ENCODE measurements around the gene SPOP.

The SPOP gene

GRCh38 chr17:49610883-49611584, 66.9 kb downstream of the SPOP start:
- TF ChIP-seq CTCF (IDR thresholded peaks at IDR 0.05; ENCODE audit: control insufficient read depth, insufficient read depth, low read depth, low read length, missing control alignments), result no peak
- no peak for DNase-seq (ENCODE audit: low read depth)
- H3K4me3 ChIP-seq (ENCODE audit: control insufficient read depth, low read depth, low read length), result no peak overlapping the region

- no peak for TF ChIP-seq CTCF (IDR thresholded peaks at IDR 0.05; ENCODE audit: control insufficient read depth, insufficient read depth, low read depth, low read length, missing control alignments)
- no peak for DNase-seq (ENCODE audit: low read depth)
- no peak overlapping the region for H3K4me3 ChIP-seq (ENCODE audit: control insufficient read depth, low read depth, low read length)
Measured at GRCh38 chr17:49604314-49604869, 73.5 kb downstream of the SPOP start.

- TF ChIP-seq CTCF (IDR thresholded peaks at IDR 0.05; ENCODE audit: control insufficient read depth, insufficient read depth, low read depth, low read length, missing control alignments), result peak; percentile 30
- no peak overlapping the region for H3K4me3 ChIP-seq (ENCODE audit: control insufficient read depth, low read depth, low read length)
Measured at GRCh38 chr17:49603720-49604119, 74.2 kb downstream of the SPOP start.

GRCh38 chr17:49603238-49603637, 74.7 kb downstream of the SPOP start:
- H3K4me3 ChIP-seq (ENCODE audit: control insufficient read depth, low read depth, low read length), result no peak overlapping the region
- peak; percentile 43 for DNase-seq (ENCODE audit: low read depth)
- no peak for TF ChIP-seq CTCF (IDR thresholded peaks at IDR 0.05; ENCODE audit: control insufficient read depth, insufficient read depth, low read depth, low read length, missing control alignments)

More at GRCh38 chr17:49603720-49604119, 74.2 kb downstream of the SPOP start:
- DNase-seq (ENCODE audit: low read depth), result no peak

- TF ChIP-seq CTCF (IDR thresholded peaks at IDR 0.05; ENCODE audit: control insufficient read depth, insufficient read depth, low read depth, low read length, missing control alignments), result no peak
- no peak for DNase-seq (ENCODE audit: low read depth)
- H3K4me3 ChIP-seq (ENCODE audit: control insufficient read depth, low read depth, low read length), result no peak overlapping the region
Measured at GRCh38 chr17:49602783-49603182, 75.1 kb downstream of the SPOP start.

GRCh38 chr17:49600949-49601348, 76.9 kb downstream of the SPOP start:
- DNase-seq (ENCODE audit: low read depth), result no peak
- no peak overlapping the region for H3K4me3 ChIP-seq (ENCODE audit: control insufficient read depth, low read depth, low read length)
- no peak for TF ChIP-seq CTCF (IDR thresholded peaks at IDR 0.05; ENCODE audit: control insufficient read depth, insufficient read depth, low read depth, low read length, missing control alignments)
